SW 1271 (cell line): ENCODE data around the gene NEURL1.
A peak's percentile ranks its signal among the peaks of the same experiment; 100 is the strongest.

ENCODE experiments used
- DNase-seq, 2 experiments: peaks; one replicate each; lab custom pipeline; 2025; lab: John Stamatoyannopoulos, UW

NEURL1 gene

GRCh38 chr10:103493362-103493915 is at the start of gene NEURL1:
Gene NEURL1, plus strand, starts transcription at chr10:103493705. Its CDS starts 683 bp downstream, at chr10:103494388.
- no peak for DNase-seq

GRCh38 chr10:103444478-103444877 is 49.0 kb upstream of the NEURL1 start:
- DNase-seq, result no peak

- DNase-seq, result no peak
Measured at GRCh38 chr10:103445366-103445765, 48.1 kb upstream of the NEURL1 start.

GRCh38 chr10:103445767-103446567 is 47.5 kb upstream of the NEURL1 start:
- no peak for DNase-seq

- DNase-seq, result no peak
Measured at GRCh38 chr10:103447187-103447586, 46.3 kb upstream of the NEURL1 start.

GRCh38 chr10:103448746-103449145 is 44.8 kb upstream of the NEURL1 start:
- peak in 1 of 2 experiments; percentile 6 for DNase-seq

- no peak for DNase-seq
Measured at GRCh38 chr10:103449208-103450144, 44.0 kb upstream of the NEURL1 start.

GRCh38 chr10:103450201-103450695 is 43.3 kb upstream of the NEURL1 start:
- DNase-seq, result no peak

- DNase-seq, result peak in 1 of 2 experiments; percentile 41
Measured at GRCh38 chr10:103451091-103451813, 42.3 kb upstream of the NEURL1 start.

- DNase-seq, result no peak
Measured at GRCh38 chr10:103451831-103452505, 41.5 kb upstream of the NEURL1 start, which contains the start of gene CALHM2. Gene CALHM2, minus strand, starts transcription at chr10:103452370. Its CDS starts 2,429 bp downstream, at chr10:103449941.

- no peak for DNase-seq
Measured at GRCh38 chr10:103452506-103453230, 40.8 kb upstream of the NEURL1 start.

- no peak for DNase-seq
Measured at GRCh38 chr10:103454026-103454425, 39.5 kb upstream of the NEURL1 start.

GRCh38 chr10:103455235-103455634 is 38.3 kb upstream of the NEURL1 start:
- DNase-seq, result no peak

GRCh38 chr10:103456074-103456660 is 37.3 kb upstream of the NEURL1 start:
- no peak for DNase-seq

- no peak for DNase-seq
Measured at GRCh38 chr10:103457176-103457712, 36.3 kb upstream of the NEURL1 start.

- DNase-seq, result no peak
Measured at GRCh38 chr10:103457896-103458583, 35.5 kb upstream of the NEURL1 start.

GRCh38 chr10:103458720-103459119 is 34.8 kb upstream of the NEURL1 start, which contains the start of gene CALHM1:
Gene CALHM1, minus strand, starts transcription at chr10:103458900. Its CDS starts 149 bp downstream, at chr10:103458751.
- DNase-seq, result no peak

- DNase-seq, result no peak
Measured at GRCh38 chr10:103459615-103460014, 33.9 kb upstream of the NEURL1 start.

- no peak for DNase-seq
Measured at GRCh38 chr10:103463499-103463898, 30.0 kb upstream of the NEURL1 start.
